ENCODE measurements around the gene SLC18B1. TPM values are rescaled to one million over a fixed set of nuclear protein-coding genes. Genes with fewer than 3 reads are reported as not detected.
A peak's percentile ranks its signal among the peaks of the same experiment; 100 is the strongest.
"Not testable (repeated sequence)": the region's sequence is repeated elsewhere in the genome, so short reads cannot be mapped to it uniquely, and the experiment has no call there.

The SLC18B1 gene
- total RNA-seq, 1 experiment from 2014 or later = 11.7 TPM

DNA sequence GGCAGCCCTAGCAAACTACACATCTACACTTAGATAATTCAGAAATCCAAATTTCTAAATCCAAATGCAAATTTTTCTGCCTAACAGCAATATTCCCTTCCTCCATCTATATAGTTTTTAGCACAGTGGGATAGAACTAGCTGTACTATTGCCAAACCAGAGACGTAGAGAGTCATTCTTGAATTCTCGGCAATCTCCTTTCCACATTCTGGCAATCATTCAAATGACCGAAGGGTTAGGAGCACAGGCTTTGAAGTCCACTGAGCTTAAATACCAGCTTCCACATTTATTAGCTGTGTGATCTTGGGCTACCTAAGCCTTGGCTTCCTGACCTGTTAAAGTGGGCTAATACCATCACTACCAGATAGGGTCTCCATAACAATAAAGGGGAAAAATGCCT lies 12.8 kb upstream of the SLC18B1 start:
- in situ Hi-C loops (cut with HindIII; ENCODE audit: low pct_unique_long_range_greater_than_20kb, low sequenced_read_pairs) = no loop called here
- no peak for DNase-seq (ENCODE audit: low read depth)

DNA sequence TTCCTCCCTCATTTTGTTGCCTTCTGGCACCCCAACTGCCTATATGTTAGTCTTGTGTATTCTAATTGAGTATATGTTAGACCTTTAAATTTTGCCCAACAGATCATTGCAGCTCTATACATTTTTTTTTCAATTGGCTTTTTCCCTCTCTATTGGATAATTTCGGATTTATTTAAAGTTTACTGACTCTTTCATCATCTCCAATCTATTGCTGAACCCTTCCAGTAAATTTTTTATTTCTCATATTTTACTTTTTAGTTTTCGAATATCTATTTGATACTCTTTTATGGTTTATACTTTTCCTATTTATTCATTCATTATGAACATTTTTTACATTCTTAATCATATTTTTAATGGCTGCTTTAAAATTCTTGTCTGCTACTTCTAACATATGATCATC lies 7.1 kb upstream of the SLC18B1 start:
- in situ Hi-C loops (cut with HindIII; ENCODE audit: low pct_unique_long_range_greater_than_20kb, low sequenced_read_pairs) = no loop called here
- DNase-seq (ENCODE audit: low read depth) = no peak

DNA sequence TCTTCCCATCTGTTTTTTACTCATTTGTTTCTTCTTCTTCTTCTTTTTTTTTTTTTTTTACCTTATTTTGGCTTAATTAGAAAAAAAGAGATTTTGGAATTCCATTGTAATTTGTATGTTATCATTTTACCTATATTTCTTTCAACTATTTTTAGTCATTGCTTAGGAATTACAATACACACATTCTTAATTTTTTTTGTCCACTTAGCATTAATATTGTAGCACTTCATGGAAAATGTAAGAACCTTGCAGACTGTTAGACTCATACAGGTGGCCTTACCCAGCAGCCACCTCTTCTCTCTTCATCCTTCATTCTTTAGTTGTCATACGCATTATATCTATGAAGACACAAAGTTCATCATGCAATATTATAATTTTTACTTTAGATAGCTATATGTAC lies 5.8 kb upstream of the SLC18B1 start:
- in situ Hi-C loops (cut with HindIII; ENCODE audit: low pct_unique_long_range_greater_than_20kb, low sequenced_read_pairs) = no loop called here
- DNase-seq (ENCODE audit: low read depth) = no peak

GRCh38 chr6:132800656-132801055 lies 2.2 kb upstream of the SLC18B1 start:
- in situ Hi-C loops (cut with HindIII; ENCODE audit: low pct_unique_long_range_greater_than_20kb, low sequenced_read_pairs) = no loop called here
- no peak for DNase-seq (ENCODE audit: low read depth)

DNA sequence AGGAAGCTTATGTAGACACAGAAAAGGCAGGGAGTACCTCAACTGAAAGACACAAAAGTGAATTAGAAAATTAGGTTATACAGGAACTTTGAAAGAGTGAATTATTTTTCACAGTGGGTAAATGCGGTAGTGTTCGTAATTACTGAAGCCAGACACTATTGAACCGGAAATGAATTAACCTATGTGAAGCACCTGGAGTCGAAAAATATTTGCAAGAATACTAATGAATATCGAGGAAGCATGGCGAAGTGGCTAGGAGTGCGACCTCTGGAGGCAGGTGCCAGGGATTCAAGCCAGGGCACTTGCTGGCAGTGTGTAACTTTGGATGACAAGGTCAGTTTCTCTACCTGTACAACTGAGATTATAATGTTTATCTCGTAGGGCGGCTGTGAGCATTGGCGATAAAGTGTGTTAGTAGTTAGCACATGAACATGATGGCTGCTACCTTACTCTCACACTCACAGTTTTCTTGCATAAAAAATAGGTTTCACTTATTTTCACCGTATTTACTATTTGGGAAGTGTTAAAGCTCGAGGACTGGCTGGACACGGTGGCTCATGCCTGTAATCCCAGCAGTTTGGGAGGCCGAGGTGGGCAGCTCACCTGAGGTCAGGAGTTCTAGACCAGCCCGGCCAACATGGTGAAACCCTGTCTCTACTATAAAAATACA lies 567 bp upstream of the SLC18B1 start:
- in situ Hi-C loops (cut with HindIII; ENCODE audit: low pct_unique_long_range_greater_than_20kb, low sequenced_read_pairs) = loop anchor here (25.0 kb wide), 1 partner anchor 512 kb away; no protein-coding TSS in a partner anchor

GRCh38 chr6:132795461-132795860 lies 3.0 kb downstream of the SLC18B1 start:
- no peak for DNase-seq (ENCODE audit: low read depth)
- in situ Hi-C loops (cut with HindIII; ENCODE audit: low pct_unique_long_range_greater_than_20kb, low sequenced_read_pairs) = loop anchor here (25.0 kb wide), 1 partner anchor 508 kb away; no protein-coding TSS in a partner anchor

More for the DNA sequence above, 567 bp upstream of the SLC18B1 start:
- DNase-seq (ENCODE audit: low read depth) = peak; percentile 71

DNA sequence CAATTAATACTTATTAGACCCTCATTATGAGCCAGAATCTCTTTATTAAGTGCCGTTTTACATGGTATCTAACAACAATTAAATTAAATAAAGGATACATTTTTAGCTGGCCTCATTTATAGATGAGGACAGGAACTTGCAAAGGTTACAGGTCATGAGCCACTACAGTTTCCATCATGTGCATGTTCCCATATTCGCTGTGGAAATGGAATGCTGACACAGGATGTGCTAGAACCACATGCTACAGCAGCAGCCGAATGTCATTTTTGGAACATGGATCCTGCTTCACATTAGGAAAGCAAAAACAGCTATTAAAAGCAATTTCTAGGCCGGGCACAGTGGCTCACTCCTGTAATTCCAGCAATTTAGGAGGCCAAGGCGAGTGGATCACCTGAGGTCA lies 5.9 kb downstream of the SLC18B1 start:
- in situ Hi-C loops (cut with HindIII; ENCODE audit: low pct_unique_long_range_greater_than_20kb, low sequenced_read_pairs) = loop anchor here (25.0 kb wide), 1 partner anchor 505 kb away; no protein-coding TSS in a partner anchor
- no peak for DNase-seq (ENCODE audit: low read depth)

DNA sequence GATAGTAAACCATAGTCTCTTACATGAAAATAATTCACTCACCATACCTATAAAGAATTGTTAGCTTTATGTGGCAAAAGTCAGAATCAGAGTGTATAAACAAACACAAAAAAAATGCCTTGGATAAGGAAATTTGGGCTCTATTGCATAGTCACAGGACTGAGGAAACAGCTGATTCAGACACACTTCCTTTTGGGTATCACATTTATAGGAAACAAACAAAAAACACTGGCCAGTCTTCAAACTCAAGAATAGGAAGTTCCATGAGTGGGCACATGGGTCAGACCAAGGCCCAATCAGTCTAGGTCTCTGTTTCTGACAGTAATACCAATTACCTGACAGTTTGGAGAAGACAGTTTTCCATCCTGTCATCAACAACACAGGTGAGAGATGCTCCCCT lies 8.0 kb downstream of the SLC18B1 start:
- in situ Hi-C loops (cut with HindIII; ENCODE audit: low pct_unique_long_range_greater_than_20kb, low sequenced_read_pairs) = loop anchor here (25.0 kb wide), 1 partner anchor 503 kb away; no protein-coding TSS in a partner anchor

GRCh38 chr6:132789396-132789776 lies 9.1 kb downstream of the SLC18B1 start:
- in situ Hi-C loops (cut with HindIII; ENCODE audit: low pct_unique_long_range_greater_than_20kb, low sequenced_read_pairs) = loop anchor here (25.0 kb wide), 1 partner anchor 502 kb away; no protein-coding TSS in a partner anchor
- DNase-seq (ENCODE audit: low read depth) = no peak

More for the DNA sequence above, 8.0 kb downstream of the SLC18B1 start:
- no peak for DNase-seq (ENCODE audit: low read depth)

- no peak for DNase-seq (ENCODE audit: low read depth)
- in situ Hi-C loops (cut with HindIII; ENCODE audit: low pct_unique_long_range_greater_than_20kb, low sequenced_read_pairs) = loop anchor here (25.0 kb wide), 1 partner anchor 502 kb away; no protein-coding TSS in a partner anchor
Measured at GRCh38 chr6:132788658-132789395, 9.6 kb downstream of the SLC18B1 start.

DNA sequence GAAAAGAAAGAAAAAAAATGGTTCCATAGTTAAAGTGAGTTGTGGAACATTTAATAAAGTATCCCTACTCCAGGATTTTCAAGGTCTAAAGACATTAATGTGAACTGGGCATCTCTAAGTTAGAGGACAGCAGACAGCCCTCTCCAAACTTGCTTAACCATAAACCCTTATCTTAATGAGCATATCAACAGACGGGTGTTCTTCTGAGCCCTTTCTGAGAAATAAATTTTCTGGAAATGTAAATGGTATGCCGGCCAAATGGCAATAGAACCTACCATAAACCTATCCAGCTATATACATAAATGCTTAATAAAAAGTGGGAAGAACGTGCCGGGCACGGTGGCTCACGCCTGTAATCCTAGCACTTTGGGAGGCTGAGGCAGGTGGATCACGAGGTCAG lies 12.5 kb downstream of the SLC18B1 start:
- no peak for DNase-seq (ENCODE audit: low read depth)
- in situ Hi-C loops (cut with HindIII; ENCODE audit: low pct_unique_long_range_greater_than_20kb, low sequenced_read_pairs) = loop anchor here (25.0 kb wide), 1 partner anchor 499 kb away; no protein-coding TSS in a partner anchor

DNA sequence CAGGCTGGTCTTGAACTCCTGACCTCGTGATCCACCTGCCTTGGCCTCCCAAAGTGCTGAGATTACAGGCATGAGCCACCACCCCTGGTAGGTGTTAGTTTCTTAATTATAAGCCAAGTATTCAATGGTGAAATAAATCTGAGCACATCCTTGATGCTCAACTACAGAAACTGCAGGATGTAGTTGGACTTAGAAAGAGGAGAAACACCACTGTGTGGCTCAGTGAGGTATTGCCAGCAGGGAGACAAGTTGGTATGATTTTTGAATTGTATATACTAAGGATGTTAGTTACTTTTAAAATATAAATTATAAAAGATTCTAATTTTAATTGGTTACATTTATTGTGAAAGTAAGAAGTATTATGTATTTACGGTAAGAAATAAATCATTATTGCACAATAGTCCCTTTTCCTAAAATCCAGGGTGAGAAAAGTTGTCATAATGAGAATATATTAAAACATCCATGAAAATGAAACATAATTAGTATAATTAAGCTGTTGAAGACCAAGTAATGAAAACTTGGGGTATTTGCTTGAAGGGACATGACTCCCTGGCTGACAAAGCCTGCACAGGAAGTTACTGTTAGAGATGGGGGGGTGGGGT lies 17.6 kb downstream of the SLC18B1 start:
- DNase-seq (ENCODE audit: low read depth) = no peak
- in situ Hi-C loops (cut with HindIII; ENCODE audit: low pct_unique_long_range_greater_than_20kb, low sequenced_read_pairs) = loop anchor here (25.0 kb wide), 1 partner anchor 494 kb away; no protein-coding TSS in a partner anchor

DNA sequence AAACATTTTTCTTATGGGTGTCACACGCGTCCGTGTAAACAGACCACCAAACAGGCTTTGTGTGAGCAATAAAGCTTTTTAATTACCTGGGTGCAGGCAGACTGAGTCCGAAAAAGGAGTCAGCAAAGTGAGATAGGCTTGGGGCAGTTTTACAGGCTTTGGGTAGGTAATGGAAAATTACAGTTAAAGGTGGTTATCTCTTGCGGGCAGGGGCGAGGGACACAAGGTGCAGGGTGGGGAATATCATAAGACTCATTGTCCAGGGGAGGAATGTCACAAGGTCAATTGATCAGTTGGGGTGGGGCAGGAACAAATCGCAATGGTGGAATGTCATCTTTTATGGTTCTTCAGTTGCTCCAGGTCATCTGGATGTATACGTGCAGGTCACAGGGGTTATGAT lies 20.6 kb downstream of the SLC18B1 start:
- not testable (repeated sequence) for DNase-seq (ENCODE audit: low read depth)
- in situ Hi-C loops (cut with HindIII; ENCODE audit: low pct_unique_long_range_greater_than_20kb, low sequenced_read_pairs) = loop anchor here (25.0 kb wide), 1 partner anchor 491 kb away; no protein-coding TSS in a partner anchor

GRCh38 chr6:132768051-132768517 lies 30.4 kb downstream of the SLC18B1 start:
- in situ Hi-C loops (cut with HindIII; ENCODE audit: low pct_unique_long_range_greater_than_20kb, low sequenced_read_pairs) = no loop called here
- DNase-seq (ENCODE audit: low read depth) = peak; percentile 30

- DNase-seq (ENCODE audit: low read depth) = no peak
- in situ Hi-C loops (cut with HindIII; ENCODE audit: low pct_unique_long_range_greater_than_20kb, low sequenced_read_pairs) = no loop called here
Measured at GRCh38 chr6:132765560-132765959, 32.9 kb downstream of the SLC18B1 start.

DNA sequence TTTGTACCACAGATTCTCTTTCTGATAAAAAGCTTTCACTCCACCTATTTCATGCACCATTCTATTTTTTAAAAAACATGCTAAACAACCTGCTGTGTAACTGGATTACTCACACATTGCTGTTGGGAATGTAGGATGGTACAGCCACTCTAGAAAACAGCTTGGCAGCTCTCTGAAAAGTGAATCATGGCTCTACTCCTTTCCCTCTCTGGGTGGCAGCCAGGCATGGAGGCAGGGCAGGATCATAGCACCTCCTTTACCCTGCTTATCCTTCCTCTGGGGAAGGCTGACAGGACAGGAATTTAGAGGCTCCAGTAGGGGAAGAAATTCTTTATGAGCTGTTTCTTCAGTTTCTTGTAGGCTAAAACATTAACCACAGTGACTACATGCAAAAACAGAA lies 34.1 kb downstream of the SLC18B1 start:
- DNase-seq (ENCODE audit: low read depth) = peak; percentile 82
- in situ Hi-C loops (cut with HindIII; ENCODE audit: low pct_unique_long_range_greater_than_20kb, low sequenced_read_pairs) = no loop called here

DNA sequence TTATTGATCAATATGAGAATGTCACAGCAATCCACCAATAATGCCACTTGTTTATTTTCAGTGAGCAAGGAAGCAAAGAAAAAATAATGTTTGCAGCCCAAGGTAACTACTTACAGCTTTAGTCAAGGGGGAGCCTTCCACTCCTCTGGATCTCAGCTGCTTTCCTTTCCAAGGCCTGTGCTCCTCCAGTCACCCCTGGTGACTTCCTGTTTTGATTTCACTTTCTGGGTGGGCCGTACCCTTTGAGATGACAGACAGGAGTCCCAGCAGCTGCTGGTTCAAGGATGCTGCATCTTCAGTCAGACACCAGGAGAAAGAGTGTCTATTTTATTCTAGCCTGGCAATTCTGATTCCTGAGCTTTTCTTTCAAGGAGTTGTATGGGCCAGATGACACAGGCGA lies 35.2 kb downstream of the SLC18B1 start:
- in situ Hi-C loops (cut with HindIII; ENCODE audit: low pct_unique_long_range_greater_than_20kb, low sequenced_read_pairs) = no loop called here
- no peak for DNase-seq (ENCODE audit: low read depth)

- in situ Hi-C loops (cut with HindIII; ENCODE audit: low pct_unique_long_range_greater_than_20kb, low sequenced_read_pairs) = no loop called here
- no peak for DNase-seq (ENCODE audit: low read depth)
Measured at GRCh38 chr6:132760256-132760655, 38.2 kb downstream of the SLC18B1 start.

DNA sequence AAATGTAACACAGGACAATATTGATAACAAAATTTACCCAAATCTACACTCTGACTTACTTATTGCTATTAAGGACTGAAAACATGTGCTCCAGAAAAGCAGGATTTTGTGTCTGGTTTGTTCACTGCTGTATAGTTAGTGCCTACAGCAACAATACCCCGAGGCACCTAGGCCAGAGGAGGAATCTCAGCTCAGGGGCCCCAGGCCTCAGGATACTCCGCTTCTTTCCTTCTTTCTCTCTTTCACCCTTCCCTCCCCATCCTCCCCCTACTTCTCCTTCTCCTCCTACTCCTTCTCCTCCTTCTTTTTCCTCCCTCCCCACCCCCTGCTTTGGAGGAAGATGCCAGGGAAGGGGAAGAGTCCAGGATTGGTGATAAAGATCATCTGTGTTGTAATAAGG lies 39.7 kb downstream of the SLC18B1 start:
- in situ Hi-C loops (cut with HindIII; ENCODE audit: low pct_unique_long_range_greater_than_20kb, low sequenced_read_pairs) = no loop called here
- DNase-seq (ENCODE audit: low read depth) = no peak

Data from Caki2 (cell line).